NCI-H1436 treated with DMSO at 0.1 percent for 48 hours (cell line): Measurements from ENCODE around the gene RGMA.

Experiments used
- DNase-seq: peaks from one replicate; lab custom pipeline; 2025; lab: John Stamatoyannopoulos, UW

The RGMA gene

GRCh38 chr15:93091465-93091864 lies 2.5 kb upstream of the RGMA start:
- no peak for DNase-seq

- no peak for DNase-seq
Observed at GRCh38 chr15:93089727-93090305, 805 bp upstream of the RGMA start.

- DNase-seq, result no peak
Observed at GRCh38 chr15:93088200-93088980, 621 bp downstream of the RGMA start.

GRCh38 chr15:93087825-93088199 lies 1.2 kb downstream of the RGMA start:
- peak; percentile 30 for DNase-seq

GRCh38 chr15:93086791-93087190 lies 2.2 kb downstream of the RGMA start:
- DNase-seq, result no peak

GRCh38 chr15:93085692-93086091 lies 3.3 kb downstream of the RGMA start:
- no peak for DNase-seq

- no peak for DNase-seq
Observed at GRCh38 chr15:93082861-93083260, 6.2 kb downstream of the RGMA start.

GRCh38 chr15:93081399-93081798 lies 7.6 kb downstream of the RGMA start:
- no peak for DNase-seq

- DNase-seq, result no peak
Observed at GRCh38 chr15:93080451-93080850, 8.6 kb downstream of the RGMA start.

GRCh38 chr15:93076875-93077274 lies 12.1 kb downstream of the RGMA start:
- DNase-seq, result no peak

GRCh38 chr15:93076217-93076616 lies 12.8 kb downstream of the RGMA start:
- DNase-seq, result no peak

- DNase-seq, result no peak
Observed at GRCh38 chr15:93074599-93074998, 14.4 kb downstream of the RGMA start.

- no peak for DNase-seq
Observed at GRCh38 chr15:93073465-93073952, 15.5 kb downstream of the RGMA start.

- DNase-seq, result no peak
Observed at GRCh38 chr15:93072411-93073394, 16.3 kb downstream of the RGMA start.

- no peak for DNase-seq
Observed at GRCh38 chr15:93072011-93072410, 17.0 kb downstream of the RGMA start.

- no peak for DNase-seq
Observed at GRCh38 chr15:93071469-93071936, 17.5 kb downstream of the RGMA start.

GRCh38 chr15:93070551-93071296 lies 18.3 kb downstream of the RGMA start:
- DNase-seq, result no peak

- no peak for DNase-seq
Observed at GRCh38 chr15:93070132-93070531, 18.9 kb downstream of the RGMA start.

- DNase-seq, result no peak
Observed at GRCh38 chr15:93068581-93069199, 20.3 kb downstream of the RGMA start.

GRCh38 chr15:93067649-93068085 lies 21.3 kb downstream of the RGMA start:
- DNase-seq, result no peak
